ENCODE results near the gene PLET1. TPM values are rescaled to one million over a fixed set of nuclear protein-coding genes. Genes with fewer than 3 reads are reported as not detected.

The PLET1 gene
- total and polyA plus RNA-seq, 2 donors (not counting 3 experiments of a cell fraction or from before 2014, with no cell fraction given): not detected

GRCh38 chr11:112304914-112305313 lies 44.3 kb upstream of the PLET1 start:
- Histone ChIP-seq H3K9ac (replicated peaks; ENCODE audit: extremely low read depth, insufficient read depth, low read length) (no peak overlapping the region), H3K4me1 (ENCODE audit: control insufficient read depth, extremely low read depth, insufficient read depth, low read length) (no peaks in the 10 kb centered on the region), H3K27me3 (ENCODE audit: control insufficient read depth in 2 of 2, insufficient read depth in 2 of 2, low read length in 2 of 2) (no peaks in the 10 kb centered on the region), H3K4me2 (ENCODE audit: insufficient read depth, low read length) (no peak overlapping the region), H2AFZ (ENCODE audit: low read depth, low read length) (no peak overlapping the region), H3K4me3 (replicated peaks in 1 of 3; ENCODE audit: insufficient read depth in 1 of 3, low read depth in 1 of 3, low read length in 3 of 3) (no peak overlapping the region), H3K9me3 (replicated peaks; ENCODE audit: control insufficient read depth, insufficient read depth, low read length) (no peaks in the 10 kb centered on the region), H3K27ac (ENCODE audit: insufficient read depth, low read depth, low read length) (no peak overlapping the region), H3K36me3 (ENCODE audit: control insufficient read depth in 2 of 2, extremely low read depth in 1 of 2, insufficient read depth in 2 of 2, low read length in 2 of 2) (no peaks in the 10 kb centered on the region), H4K20me1 (replicated peaks; ENCODE audit: control insufficient read depth, extremely low read depth, insufficient read depth, low read length) (no peaks in the 10 kb centered on the region), H3K9me1 (replicated peaks; ENCODE audit: control insufficient read depth, extremely low read depth, insufficient read depth, low read length) (no peaks in the 10 kb centered on the region), H3K79me2 (ENCODE audit: control insufficient read depth, insufficient read depth, low read length) (no peaks in the 10 kb centered on the region)
- BruUV-seq (replicated peaks): no TSS peak
- dilution Hi-C loops (cut with MboI; ENCODE audit: extremely low pct_ligation_motif_present, low sequenced_read_pairs) (no loop called here), intact Hi-C loops (cut with micrococcal nuclease) (no loop called here)
- no peak for FAIRE-seq
- DNase-seq (ENCODE audit: low read depth, low spot score): no peak
- POLR2A ChIA-PET: no interaction called here
- CTCF ChIA-PET: no interaction called here
- TF ChIP-seq EZH2 (IDR thresholded peaks at IDR 0.05; ENCODE audit: borderline replicate concordance, low read depth, low read length, severe bottlenecking) (no peak), JUN (IDR thresholded peaks at IDR 0.05; ENCODE audit: borderline replicate concordance, insufficient read depth, insufficient read length, low read depth) (no peak), GATA2 (IDR thresholded peaks at IDR 0.05; ENCODE audit: insufficient read depth, insufficient read length, low read depth, low read length) (no peak), MAX (IDR thresholded peaks at IDR 0.05; ENCODE audit: insufficient read depth, insufficient read length) (no peak), CTCF (IDR thresholded peaks at IDR 0.05; ENCODE audit: extremely low read depth in 1 of 2, insufficient read depth in 1 of 2, low read depth in 1 of 2, low read length in 2 of 2) (no peak), MYC (IDR thresholded peaks at IDR 0.05; ENCODE audit: low read depth, low read length) (no peak)

Measured in endothelial cell of umbilical vein (primary cell).